HG03175 (cell line): Measurements from ENCODE around the gene SWT1.
A peak's percentile ranks its signal among the peaks of the same experiment; 100 is the strongest.

Experiments
- ATAC-seq: cut with Tn5 transposase; IDR thresholded peaks from one replicate; pipeline ENCODE4 v1.9.1; 2021; ENCODE audit warnings: mild to moderate bottlenecking, moderate library complexity; ENCODE audit not compliant: unreplicated experiment

The SWT1 gene, protein sequence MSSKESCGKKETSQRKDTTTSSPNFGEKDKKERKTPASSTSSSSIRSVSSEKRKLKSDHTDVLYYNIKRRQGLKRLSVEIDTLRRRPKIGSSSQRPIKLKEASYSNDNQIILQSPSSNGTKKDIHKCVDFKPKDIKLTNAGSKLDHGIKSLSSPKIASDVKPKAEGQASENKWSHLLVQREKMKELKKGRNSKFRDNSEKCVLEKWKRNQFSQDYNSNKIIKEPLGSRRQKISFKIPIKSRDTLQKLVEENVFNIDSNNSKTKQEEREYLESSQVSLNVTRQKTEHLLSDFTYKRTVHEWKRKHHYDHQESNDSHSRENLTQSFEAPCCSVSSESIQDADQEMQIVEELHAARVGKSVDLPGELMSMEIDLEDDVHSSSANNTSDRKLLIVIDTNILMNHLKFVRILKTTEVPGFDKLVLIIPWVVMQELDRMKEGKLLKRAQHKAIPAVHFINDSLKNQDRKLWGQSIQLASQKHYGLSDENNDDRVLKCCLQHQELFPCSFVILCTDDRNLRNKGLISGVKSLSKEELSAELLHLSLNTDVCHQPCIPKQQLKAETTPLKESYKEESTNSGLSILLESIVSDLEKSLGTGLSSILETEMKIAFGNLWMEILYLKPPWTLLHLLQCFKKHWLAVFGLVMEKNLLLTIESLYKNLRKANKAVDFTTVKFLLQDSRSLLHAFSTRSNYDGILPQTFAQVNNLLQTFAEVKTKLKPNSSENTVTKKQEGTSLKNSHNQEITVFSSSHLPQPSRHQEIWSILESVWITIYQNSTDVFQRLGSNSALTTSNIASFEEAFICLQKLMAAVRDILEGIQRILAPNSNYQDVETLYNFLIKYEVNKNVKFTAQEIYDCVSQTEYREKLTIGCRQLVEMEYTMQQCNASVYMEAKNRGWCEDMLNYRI

DNA sequence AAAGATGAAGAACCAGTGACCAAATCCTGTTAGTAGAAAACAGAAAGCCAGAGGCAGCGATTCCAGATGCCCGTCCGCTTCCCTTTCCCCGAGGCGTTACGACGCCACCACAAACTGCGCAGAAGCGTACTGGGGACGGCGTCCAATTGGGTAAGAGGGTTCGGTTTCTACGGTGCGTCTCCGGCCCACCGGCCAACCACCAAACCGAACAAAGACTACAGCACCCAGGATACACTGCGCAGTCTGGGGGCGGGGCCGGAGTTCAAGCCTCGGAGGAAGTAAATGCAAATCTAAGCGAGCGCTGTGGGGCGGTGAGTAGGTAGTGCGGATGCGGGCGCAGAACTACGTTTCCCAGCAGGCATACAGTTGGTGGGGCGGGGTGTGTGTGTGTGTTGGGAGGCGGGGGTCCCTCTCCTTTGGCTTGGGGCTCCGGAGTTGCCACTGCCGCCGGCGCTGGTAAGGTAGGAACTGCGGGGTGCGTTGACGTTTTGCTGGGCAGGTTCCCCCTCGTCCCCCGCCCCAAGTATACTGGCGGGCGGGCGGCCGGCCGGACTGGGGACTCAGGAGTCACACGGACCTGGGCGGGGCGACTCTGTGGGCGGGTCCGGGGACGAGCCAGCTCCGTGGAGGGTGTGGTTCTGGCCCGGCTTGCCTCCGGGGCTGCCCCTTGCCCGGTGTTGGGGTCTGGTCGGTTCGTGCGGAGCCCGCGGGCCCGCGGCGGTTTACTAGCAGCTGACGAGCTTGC lies at the start of gene SWT1, which contains the start of gene TRMT1L:
TSS of gene SWT1 (plus strand) at position 314 of the 745 bp plus-strand sequence. CDS start 3,675 bp downstream, outside the sequence.
TSS of gene TRMT1L (minus strand) at position 100 of the 745 bp plus-strand sequence. CDS start 241 bp downstream, outside the sequence.
- peak; percentile 92 for ATAC-seq

DNA sequence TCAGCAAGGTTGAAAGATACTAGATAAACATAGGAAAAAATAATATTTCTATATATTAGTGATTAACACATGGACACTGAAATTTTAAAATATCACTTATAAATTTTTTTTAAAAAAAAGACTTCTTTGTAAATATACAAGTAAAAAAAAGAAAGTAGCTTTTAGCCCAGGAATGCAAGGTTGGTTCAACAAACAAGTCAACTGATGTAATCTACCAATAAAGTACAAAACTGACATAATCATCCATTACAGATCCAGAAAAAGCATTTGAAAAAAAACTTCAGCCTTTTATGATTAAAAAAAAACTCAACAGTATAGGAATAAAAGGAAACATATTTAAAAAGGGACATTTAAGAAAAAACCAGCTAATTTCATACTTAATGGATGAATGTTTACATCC lies 48.6 kb upstream of the SWT1 start:
- no peak for ATAC-seq

DNA sequence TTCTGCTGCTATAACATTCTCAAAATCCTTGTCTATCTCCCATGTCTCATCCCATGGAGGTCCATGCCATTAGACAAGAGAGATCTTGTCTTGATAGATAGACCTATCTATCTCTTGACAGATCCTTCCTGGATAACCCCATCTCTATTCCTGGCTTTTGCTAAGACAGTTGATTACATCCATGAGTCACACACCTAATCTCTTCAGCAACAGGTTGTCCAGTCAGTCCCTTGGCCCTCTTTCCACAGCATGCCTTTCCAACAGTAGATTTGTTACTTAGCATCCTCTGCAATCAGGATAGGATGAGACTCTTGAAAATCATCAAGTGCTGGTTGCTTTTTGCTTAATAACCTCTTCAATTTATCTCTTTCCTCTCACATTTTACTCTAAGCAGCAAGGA lies 46.8 kb upstream of the SWT1 start:
- no peak for ATAC-seq

DNA sequence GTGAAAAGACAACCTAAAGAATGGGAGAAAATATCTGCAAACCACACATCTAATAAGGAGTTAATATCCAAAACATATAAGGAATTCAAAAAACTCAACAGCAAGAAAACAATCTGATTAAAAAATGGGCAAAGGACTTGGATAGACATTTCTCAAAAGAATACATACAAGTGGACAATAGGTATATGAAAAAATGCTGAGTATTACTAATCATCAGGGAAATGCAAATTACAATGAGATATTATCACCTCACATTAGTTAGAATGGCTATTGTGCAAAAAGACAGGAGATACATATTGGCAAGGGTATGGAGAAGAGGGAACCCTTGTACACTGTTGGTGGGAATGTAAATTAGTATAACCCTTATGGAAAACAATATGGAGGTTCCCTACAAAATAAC lies 45.1 kb upstream of the SWT1 start:
- no peak for ATAC-seq

DNA sequence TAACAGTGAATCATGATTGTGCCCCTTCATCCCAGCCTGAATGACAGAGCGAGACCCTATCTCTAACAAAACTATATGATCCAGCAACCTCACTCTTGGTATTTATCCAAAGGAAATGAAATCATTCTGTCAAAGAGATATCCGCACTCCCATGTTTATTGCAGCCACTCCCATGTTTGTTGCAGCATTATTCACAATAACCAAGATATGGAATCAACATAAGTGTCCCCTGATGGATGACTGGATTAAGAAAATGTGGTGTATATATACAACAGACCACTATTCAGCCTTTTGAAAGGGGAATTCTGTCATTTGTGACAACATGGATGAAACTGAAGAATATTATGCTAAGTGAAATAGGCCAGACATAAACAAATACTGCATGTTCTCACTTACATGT lies 44.6 kb upstream of the SWT1 start:
- no peak for ATAC-seq

DNA sequence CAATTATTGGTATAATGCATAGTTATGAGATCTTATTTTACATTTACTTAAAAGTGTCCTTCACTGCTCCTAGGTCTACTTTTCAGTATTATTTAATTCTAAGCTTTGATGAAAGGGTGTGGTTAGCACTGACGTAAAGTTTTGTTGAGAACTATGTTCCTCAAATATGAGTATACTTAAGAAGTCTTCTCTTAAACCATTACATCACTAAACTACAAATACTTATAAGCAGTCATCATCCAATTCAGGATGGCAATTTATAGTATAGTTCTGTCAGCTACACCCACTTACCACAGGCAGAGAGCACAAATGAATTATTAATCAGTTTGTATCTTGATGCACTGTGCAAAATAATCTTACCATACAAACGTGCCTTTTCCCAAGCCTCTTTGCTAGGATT lies 27.3 kb upstream of the SWT1 start:
- ATAC-seq = no peak

DNA sequence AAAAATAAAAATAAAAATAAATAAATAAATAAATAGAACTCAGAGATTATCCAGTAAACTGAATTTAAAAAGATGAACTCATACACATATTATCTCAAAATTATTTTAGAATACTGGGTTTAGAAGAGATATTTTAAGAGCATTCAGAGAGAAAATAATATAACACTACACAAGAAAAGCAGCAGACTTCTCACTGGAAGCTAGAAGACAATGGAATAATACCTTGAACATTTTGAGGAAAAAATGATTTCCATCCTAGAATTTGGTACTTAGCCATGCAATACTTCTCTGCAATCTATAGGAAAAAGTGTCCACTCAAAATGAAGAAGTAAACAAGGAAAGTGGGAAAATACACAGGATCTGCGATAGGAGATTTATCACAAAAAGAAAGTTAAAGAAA lies 24.4 kb upstream of the SWT1 start:
- no peak for ATAC-seq

DNA sequence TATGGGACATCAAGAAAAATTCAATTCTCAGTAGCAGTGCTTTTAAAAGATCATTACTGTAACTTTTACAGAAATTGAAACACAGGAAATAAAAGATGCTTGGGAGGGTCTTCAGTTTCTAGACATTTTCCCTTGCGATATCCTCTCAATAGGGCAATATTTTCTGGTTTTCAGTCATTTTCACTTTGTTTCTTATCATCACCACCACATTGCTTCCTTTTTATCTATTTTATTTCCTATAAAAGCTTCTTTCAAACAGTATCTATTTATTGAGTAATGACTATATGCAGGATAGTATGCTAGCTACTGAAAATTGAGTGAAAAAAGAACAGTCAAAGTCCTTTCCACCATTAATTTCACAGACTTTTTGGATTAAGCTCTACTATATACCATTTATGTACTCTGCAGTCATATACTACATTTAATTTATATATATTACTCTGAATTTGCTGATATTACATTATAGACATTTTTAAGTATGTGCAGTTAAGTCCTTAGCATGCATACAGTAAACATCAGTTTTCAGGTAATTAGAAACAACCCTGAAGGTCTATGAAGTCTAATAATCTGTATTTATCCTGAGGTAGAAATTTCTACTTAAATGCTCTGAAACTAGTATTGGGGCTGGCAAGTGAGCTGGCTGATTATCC lies 18.9 kb upstream of the SWT1 start:
- no peak for ATAC-seq

DNA sequence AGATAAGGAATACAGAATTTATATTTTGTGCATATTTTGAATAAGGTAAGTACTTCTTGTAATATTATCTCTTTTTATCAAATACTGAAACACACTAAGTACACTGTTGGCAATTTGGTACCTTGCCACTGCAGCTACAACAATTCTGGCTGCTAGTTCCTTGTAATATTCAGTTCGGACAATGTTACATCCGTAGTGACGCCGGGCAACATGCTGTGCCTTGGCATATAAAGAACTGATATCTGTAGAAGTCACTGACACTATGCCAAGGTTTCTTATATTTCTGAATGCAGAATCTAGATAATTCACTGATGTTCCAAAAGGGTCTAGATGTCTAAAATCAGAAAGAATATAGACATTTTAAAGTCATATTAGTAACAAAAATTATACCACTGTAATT lies 17.7 kb upstream of the SWT1 start:
- no peak for ATAC-seq

DNA sequence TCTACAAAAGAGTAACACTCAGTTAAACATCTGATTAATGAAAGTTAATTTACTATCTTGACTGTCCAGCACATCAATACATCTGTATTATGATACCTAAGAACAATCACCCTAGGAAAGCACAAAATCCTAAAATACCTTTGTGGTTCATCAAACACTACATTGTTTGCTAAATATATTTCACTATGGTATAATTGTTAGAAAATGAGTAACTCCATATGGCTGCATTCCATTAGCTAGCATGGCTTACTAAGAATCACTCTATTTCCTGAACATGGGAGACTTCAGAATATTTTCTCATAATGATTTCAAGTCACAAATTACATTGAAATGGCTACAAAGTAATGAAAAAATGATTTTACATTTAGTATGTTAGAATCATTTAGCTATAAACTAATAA lies 12.7 kb upstream of the SWT1 start:
- no peak for ATAC-seq

DNA sequence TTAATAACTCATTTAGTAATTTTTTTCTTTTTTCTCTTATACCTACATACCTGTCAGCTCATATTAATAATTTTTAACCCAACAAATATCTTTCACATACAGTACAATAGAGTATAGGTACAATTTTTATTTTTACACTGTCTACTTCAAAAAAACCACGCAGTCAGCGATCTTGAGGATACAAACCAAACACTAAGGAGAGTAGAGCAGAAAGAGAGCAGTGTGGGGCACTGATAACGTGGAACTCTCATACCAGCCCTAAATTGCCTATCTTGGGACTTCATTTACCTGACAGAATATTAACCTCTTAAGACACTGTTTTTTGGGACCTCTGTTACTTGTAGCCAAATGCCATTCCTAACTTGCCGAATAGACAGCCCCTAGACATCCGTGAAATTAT lies 5.8 kb upstream of the SWT1 start:
- ATAC-seq = no peak

DNA sequence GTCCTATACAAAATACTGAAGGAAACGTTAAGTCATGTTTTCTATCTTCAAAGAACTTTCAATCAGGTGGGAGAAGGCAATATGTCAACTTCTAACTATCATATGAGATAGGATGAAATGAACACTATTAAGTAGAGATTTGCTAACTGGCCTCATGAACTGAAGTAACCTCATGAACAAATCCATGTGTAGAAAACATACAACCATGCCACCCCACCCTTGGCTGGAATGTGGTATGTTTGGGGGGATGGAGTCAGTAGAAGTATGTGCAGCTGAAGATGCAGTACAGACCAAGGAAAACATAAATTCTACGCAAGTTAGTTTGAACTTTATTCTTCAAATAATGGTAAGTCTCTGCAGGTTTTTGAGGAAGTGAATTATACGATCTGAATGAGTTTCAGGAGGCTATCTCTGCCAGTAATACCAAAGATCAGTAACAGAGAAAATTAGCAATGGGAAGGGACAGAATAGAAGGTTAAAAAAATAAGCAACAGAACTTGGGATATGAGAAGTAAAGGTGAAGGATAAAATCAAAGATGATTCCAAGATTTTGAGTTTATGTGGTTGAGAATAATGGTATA lies 4.7 kb upstream of the SWT1 start:
- ATAC-seq = no peak

DNA sequence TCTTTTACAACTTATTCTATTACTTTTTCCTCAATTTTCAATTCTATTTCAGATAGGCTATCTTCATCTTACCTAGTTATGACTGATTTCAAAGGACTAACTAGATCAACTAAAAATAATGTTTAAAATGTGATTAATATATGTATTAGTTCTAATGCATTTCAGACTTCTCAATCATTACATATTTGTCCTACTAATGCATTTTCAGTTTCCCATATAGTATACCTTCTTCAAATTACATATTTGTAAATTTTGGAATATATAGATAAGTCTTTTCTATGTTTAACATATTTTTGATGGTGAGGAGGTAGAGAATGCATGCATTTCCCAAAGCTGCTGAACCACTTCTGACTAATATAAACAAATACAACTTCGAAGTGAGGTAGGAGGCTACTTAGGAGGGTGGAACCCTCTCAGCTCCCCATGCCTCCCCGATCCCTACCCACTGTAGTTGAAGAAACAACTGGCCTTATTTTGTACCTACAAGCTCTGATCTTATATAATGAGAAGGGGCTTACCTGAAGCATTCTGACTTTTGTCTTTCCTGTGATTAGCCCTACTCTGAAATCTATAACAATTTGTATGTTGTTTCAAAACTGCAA lies 2.0 kb upstream of the SWT1 start:
- ATAC-seq = no peak

DNA sequence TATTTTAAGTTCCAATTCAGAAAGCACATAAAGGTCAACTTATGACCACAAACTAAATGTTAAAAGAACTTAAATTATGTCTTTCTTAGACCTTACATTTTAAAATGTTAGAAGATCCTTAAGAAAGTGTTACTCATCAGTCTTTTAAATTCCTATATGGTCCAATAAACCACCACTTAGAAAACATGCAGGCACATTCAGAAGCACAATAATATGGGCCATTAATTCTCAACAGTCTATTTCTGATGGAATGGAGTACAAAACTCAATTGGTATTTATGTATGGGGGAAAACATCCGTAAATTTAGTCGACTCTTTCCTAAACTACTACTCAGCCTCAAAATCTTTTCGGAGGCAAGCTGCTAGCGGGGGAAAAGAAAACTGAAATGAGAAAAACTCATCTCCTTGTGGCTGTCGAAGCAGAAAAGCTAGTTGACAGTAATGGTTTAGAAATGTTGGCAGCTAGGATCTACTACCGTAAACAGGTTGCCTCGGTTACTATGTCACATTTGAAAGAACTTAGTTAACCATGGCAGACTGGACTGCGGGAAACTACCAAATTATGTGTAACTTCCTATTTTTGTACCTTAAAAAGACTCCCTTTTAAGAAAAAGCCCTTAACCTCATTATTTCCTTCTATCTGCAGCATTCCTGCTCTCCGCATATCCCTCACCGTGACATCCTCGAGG lies 1.2 kb upstream of the SWT1 start:
- no peak for ATAC-seq

DNA sequence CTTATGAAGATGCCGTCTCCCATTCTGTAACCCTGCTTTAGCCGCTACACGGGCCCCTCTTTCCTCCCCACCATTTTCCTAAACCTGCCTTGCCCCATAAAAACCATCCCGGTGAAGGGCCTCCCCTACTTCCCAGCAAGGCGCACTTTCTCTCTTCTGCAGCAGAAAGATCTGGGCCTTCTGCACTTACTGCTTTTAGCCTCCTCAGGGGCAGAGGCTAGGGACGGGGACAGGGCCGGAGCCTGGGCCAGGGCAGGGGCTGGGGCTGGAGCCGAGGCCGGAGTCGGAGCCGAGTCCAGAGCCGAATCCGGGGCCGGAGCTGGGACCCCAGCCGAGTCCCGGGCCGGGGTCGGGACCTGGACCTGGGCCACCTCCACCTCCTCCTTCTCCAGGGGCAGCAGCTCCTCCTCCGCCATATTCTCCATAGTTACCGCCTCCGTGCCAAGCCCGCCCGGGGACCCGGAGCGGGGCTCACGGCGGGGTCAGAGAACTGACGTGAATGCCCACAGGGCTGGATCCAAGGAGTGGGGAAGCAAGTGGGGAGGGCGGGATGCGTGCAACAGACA lies 596 bp upstream of the SWT1 start:
- ATAC-seq = peak; percentile 26

DNA sequence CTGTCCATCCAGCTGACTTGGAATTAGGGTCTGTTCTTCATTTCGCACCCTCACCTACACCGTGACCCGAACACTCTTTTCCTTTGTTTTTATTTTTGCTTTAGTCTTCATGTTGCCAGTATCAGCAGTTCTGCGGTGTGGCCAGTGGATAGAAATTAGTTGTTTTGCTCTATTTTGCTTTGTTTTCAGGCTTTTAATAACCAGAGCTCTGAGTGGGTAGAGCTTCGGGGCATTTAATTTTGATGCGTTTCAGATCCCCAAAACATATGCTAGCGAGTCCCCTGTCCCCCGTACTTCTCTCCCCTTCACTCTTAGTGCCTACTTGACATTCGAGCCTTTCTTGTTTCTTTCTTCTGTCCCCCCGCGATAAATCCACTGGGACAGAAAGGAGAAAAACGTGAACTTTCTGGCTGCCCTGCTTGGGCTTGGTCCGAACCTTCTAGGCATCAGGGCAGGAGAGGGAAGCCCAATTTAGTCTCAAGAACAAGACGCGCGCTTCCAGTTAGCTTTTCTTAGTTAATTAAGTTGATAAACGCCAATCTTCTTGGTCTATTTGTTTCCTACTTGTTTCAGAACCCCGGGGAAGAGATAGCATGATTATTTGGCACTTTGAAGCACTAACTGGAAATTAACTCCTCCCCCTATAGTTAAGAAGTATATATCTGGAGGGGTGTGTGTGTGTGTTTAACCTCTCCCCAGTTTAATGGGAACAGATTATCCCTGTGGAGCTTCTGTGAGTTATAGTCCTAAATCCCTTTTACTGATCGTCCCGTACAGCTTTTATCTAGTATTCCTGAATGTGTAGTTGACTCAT lies 839 bp downstream of the SWT1 start:
- ATAC-seq = no peak

DNA sequence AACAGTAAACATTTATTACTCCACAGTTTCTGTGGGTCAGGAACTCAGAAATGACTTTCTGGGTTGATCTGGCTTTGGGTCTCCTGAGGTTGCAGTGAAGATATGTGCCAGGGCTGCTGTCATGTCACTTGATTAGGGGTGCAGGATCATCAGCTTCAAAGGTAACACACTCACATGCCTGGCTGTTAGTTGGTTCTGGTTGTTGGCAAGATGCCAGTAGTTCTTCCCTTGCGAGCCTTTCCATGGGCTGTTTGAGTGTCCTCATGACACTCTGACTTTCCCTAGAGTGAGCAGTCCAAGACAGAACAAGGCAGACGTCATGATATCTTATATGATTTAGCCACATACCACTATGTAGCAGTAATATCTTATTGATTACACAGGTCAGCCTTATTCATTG lies 1.8 kb downstream of the SWT1 start:
- ATAC-seq = no peak

DNA sequence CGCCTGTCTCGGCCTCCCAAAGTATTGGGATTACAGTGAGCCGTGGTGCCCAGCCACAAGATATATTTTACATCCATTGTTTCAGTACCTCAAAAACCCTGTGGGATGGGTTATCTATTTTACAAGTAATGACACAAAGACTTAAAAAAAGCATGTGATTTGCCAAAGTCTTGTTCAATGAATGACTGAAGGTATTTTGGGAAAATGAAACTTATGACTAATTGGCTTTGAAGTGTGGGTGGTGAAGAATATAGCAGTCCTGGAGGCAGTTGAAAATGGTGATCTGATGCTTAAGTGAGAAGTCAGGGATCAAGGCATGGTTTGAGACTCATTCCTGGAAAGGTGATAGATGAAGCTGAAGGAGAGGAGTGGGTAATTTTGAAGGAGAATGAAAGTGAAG lies 3.0 kb downstream of the SWT1 start:
- no peak for ATAC-seq
